H1 (cell line): ENCODE results near the gene ZNF565. TPM values are rescaled to one million over a fixed set of nuclear protein-coding genes. Genes with fewer than 3 reads are reported as not detected.

Source experiments
- CTCF ChIA-PET: fragments of 300-600 bp; sonication (Branson Sonifier 250); formaldehyde crosslinking; loops from one replicate; lab custom pipeline; 2021; ENCODE audit not compliant: partially characterized antibody; lab: Charles Lee
- POLR2A ChIA-PET: fragments of 300-600 bp; sonication (Branson Sonifier 250); formaldehyde crosslinking; loops from one replicate; lab custom pipeline; 2021; ENCODE audit warnings: inconsistent platforms; ENCODE audit not compliant: partially characterized antibody; lab: Charles Lee
- DNase-seq, 2 experiments: peaks; one replicate each; pipeline versions ENCODE4 v3.0.0 to v3.0.0-alpha.2; 2010 to 2022; ENCODE audit warnings: low spot score in 2 of 2, low read depth in 1 of 2, mixed read lengths in 1 of 2
- FAIRE-seq: peaks from 2 replicates; lab custom pipeline; 2011; peaks lifted over from hg19 to GRCh38; lab: Jason Lieb, UNC
- H2AFZ ChIP-seq: 2 replicates; pipeline ENCODE4 v1.8.1; 2012; ENCODE audit warnings: low read length, inconsistent platforms
- H2AK5ac ChIP-seq: 2 replicates; pipeline ENCODE4 v1.6.1; 2013; ENCODE audit warnings: low read depth, low read length
- H2BK120ac ChIP-seq: replicated peaks from 2 replicates; pipeline ENCODE3; 2013; ENCODE audit warnings: low read depth, low read length, inconsistent platforms
- H2BK12ac ChIP-seq: 2 replicates; pipeline ENCODE4 v1.6.1; 2013; ENCODE audit warnings: low read depth, low read length
- H2BK15ac ChIP-seq: 2 replicates; pipeline ENCODE4 v1.6.1; 2013; ENCODE audit warnings: low read length
- H2BK20ac ChIP-seq: 2 replicates; pipeline ENCODE4 v1.6.1; 2013; ENCODE audit warnings: low read length
- H2BK5ac ChIP-seq: 2 replicates; pipeline ENCODE4 v1.6.1; 2013; ENCODE audit warnings: low read depth, low read length
- H3K14ac ChIP-seq: 2 replicates; pipeline ENCODE4 v1.6.1; 2013; ENCODE audit warnings: inconsistent platforms; ENCODE audit not compliant: insufficient read length
- H3K18ac ChIP-seq: 2 replicates; pipeline ENCODE4 v1.6.1; 2013; ENCODE audit warnings: low read length; ENCODE audit errors: extremely low read depth
- H3K23ac ChIP-seq: 2 replicates; pipeline ENCODE4 v1.6.1; 2013; ENCODE audit warnings: inconsistent platforms; ENCODE audit not compliant: insufficient read length
- H3K23me2 ChIP-seq: 2 replicates; pipeline ENCODE4 v1.6.1; 2013; ENCODE audit warnings: low read depth, low read length
- H3K27ac ChIP-seq: 2 replicates; pipeline ENCODE4 v1.6.1; 2011; ENCODE audit warnings: low read depth, low read length, inconsistent platforms
- H3K27me3 ChIP-seq, 4 experiments: replicated peaks in 1 of 4; 1 replicate in 1 of 4; 2 replicates in 3 of 4; pipeline versions ENCODE4 v1.6.1 to v1.8.1; 2011 to 2013; ENCODE audit warnings: low read length in 3 of 4, mild to moderate bottlenecking in 3 of 4, inconsistent platforms in 2 of 4, mixed read lengths in 2 of 4, moderate library complexity in 1 of 4; ENCODE audit not compliant: control insufficient read depth in 3 of 4, insufficient read depth in 3 of 4; ENCODE audit errors: extremely low read depth in 1 of 4
- H3K36me3 ChIP-seq, 4 experiments: 2 replicates each; pipeline versions ENCODE4 v1.6.1 to v1.8.1; 2011 to 2013; ENCODE audit warnings: mild to moderate bottlenecking in 4 of 4, low read length in 3 of 4, moderate library complexity in 2 of 4, control low read depth in 1 of 4, inconsistent platforms in 1 of 4; ENCODE audit not compliant: insufficient read depth in 4 of 4, control insufficient read depth in 2 of 4
- H3K4ac ChIP-seq: replicated peaks from 2 replicates; pipeline ENCODE3; 2013; ENCODE audit warnings: low read length, low read depth, mixed read lengths, inconsistent platforms; ENCODE audit not compliant: insufficient read length
- H3K4me1 ChIP-seq, 4 experiments: replicated peaks in 1 of 4; 1 replicate in 1 of 4; 2 replicates in 3 of 4; pipeline versions ENCODE4 v1.6.1 to v1.8.1; 2011 to 2013; ENCODE audit warnings: low read length in 3 of 4, inconsistent platforms in 2 of 4, mixed read lengths in 1 of 4; ENCODE audit not compliant: insufficient read depth in 4 of 4, control insufficient read depth in 3 of 4
- H3K4me2 ChIP-seq, 2 experiments: 2 replicates each; pipeline versions ENCODE4 v1.6.1 to v1.8.1; 2011 to 2013; ENCODE audit warnings: low read depth in 2 of 2, low read length in 2 of 2, control low read depth in 1 of 2, inconsistent platforms in 1 of 2, mild to moderate bottlenecking in 1 of 2; ENCODE audit not compliant: insufficient read depth in 1 of 2
- H3K4me3 ChIP-seq, 4 experiments: fragments of 200-600, 300-600 bp in 1 of 4; sonication (generic), shearing (Covaris generic), sonication (Bioruptor Twin) in 1 of 4; 2 replicates each; pipeline versions ENCODE4 v1.5.1 to v1.8.1; 2011 to 2016; ENCODE audit warnings: low read length in 4 of 4, low read depth in 3 of 4, control low read depth in 2 of 4, inconsistent platforms in 2 of 4, mild to moderate bottlenecking in 2 of 4, mixed read lengths in 1 of 4, moderate library complexity in 1 of 4; ENCODE audit not compliant: insufficient read depth in 2 of 4; ENCODE audit errors: extremely low read depth in 1 of 4
- H3K56ac ChIP-seq: replicated peaks from 2 replicates; pipeline ENCODE3; 2013; ENCODE audit warnings: low read depth, mild to moderate bottlenecking, mixed read lengths, low read length, inconsistent platforms; ENCODE audit not compliant: insufficient read length
- H3K79me1 ChIP-seq: 2 replicates; pipeline ENCODE4 v1.6.1; 2013; ENCODE audit warnings: low read depth, low read length, control low read depth
- H3K79me2 ChIP-seq, 2 experiments: 2 replicates each; pipeline versions ENCODE4 v1.6.1 to v1.8.1; 2012 to 2013; ENCODE audit warnings: low read length in 2 of 2, mild to moderate bottlenecking in 2 of 2, inconsistent platforms in 1 of 2; ENCODE audit not compliant: insufficient read depth in 2 of 2, control insufficient read depth in 1 of 2
- H3K9ac ChIP-seq, 4 experiments: replicated peaks in 1 of 4; 1 replicate in 1 of 4; 2 replicates in 3 of 4; pipeline versions ENCODE4 v1.6.1 to v1.8.1; 2011 to 2013; ENCODE audit warnings: low read depth in 3 of 4, low read length in 3 of 4, control low read depth in 2 of 4, mild to moderate bottlenecking in 2 of 4, moderate library complexity in 2 of 4, inconsistent platforms in 1 of 4; ENCODE audit errors: extremely low read depth in 1 of 4
- H3K9me3 ChIP-seq, 2 experiments: 2 replicates each; pipeline versions ENCODE4 v1.6.1 to v1.8.1; 2012 to 2013; ENCODE audit warnings: mild to moderate bottlenecking in 2 of 2, moderate library complexity in 2 of 2, control low read depth in 1 of 2, inconsistent platforms in 1 of 2, low read depth in 1 of 2, low read length in 1 of 2, mixed read lengths in 1 of 2; ENCODE audit not compliant: insufficient read depth in 2 of 2
- H4K20me1 ChIP-seq, 2 experiments: replicated peaks in 1 of 2; 2 replicates each; pipeline versions ENCODE3 to v1.8.1; 2011 to 2013; ENCODE audit warnings: inconsistent platforms in 2 of 2, low read length in 2 of 2, mild to moderate bottlenecking in 1 of 2; ENCODE audit not compliant: insufficient read depth in 2 of 2, control insufficient read depth in 1 of 2
- H4K5ac ChIP-seq: 2 replicates; pipeline ENCODE4 v1.6.1; 2013; ENCODE audit warnings: low read length, low read depth, mixed read lengths, inconsistent platforms; ENCODE audit not compliant: insufficient read length
- H4K8ac ChIP-seq: 2 replicates; pipeline ENCODE4 v1.8.0; 2013; ENCODE audit warnings: mild to moderate bottlenecking, moderate library complexity, low read length, inconsistent platforms; ENCODE audit not compliant: insufficient read depth; ENCODE audit errors: extremely low read depth
- H4K91ac ChIP-seq: replicated peaks from 2 replicates; pipeline ENCODE3; 2013; ENCODE audit warnings: low read length, mixed read lengths, inconsistent platforms; ENCODE audit not compliant: insufficient read length
- ASH2L ChIP-seq: fragments of 200-600, 300-600 bp; sonication (generic); IDR thresholded peaks from one replicate; pipeline ENCODE4 v1.7.1; 2017; ENCODE audit warnings: low read length
- BRCA1 ChIP-seq: IDR thresholded peaks from 2 replicates; pipeline ENCODE4 v1.6.1; 2012; ENCODE audit warnings: low read depth, low read length, improper control_type of control experiment
- CEBPB ChIP-seq: IDR thresholded peaks from 2 replicates; pipeline ENCODE4 v1.6.1; 2012; ENCODE audit warnings: low read depth, low read length
- EZH2 ChIP-seq: fragments of 200-600 bp; sonication (generic); IDR thresholded peaks from 2 replicates; pipeline ENCODE4 v1.7.1; 2012; ENCODE audit warnings: low read depth, mild to moderate bottlenecking, moderate library complexity, low read length, inconsistent platforms; ENCODE audit not compliant: severe bottlenecking
- GABPA ChIP-seq: IDR thresholded peaks from 2 replicates; pipeline ENCODE4 v1.6.1; 2011; ENCODE audit warnings: mild to moderate bottlenecking, low read length, moderate library complexity, borderline replicate concordance; ENCODE audit not compliant: insufficient read depth
- NANOG ChIP-seq: IDR thresholded peaks from 2 replicates; pipeline ENCODE4 v1.6.1; 2011; ENCODE audit warnings: low read length, low read depth, mild to moderate bottlenecking, inconsistent platforms; ENCODE audit not compliant: insufficient read depth, poor library complexity, severe bottlenecking
- RFX5 ChIP-seq: IDR thresholded peaks from 2 replicates; pipeline ENCODE4 v1.6.1; 2011; ENCODE audit warnings: low read depth, low read length, improper control_type of control experiment, borderline replicate concordance
- TCF12 ChIP-seq: IDR thresholded peaks from 2 replicates; pipeline ENCODE4 v1.6.1; 2011; ENCODE audit warnings: low read depth, mild to moderate bottlenecking, low read length
- ZNF274 ChIP-seq: IDR thresholded peaks from 2 replicates; pipeline ENCODE4 v1.7.0; 2012; ENCODE audit warnings: low read length, borderline replicate concordance; ENCODE audit errors: extremely low read depth
- WGBS, 2 experiments: shearing (Covaris generic) in 1 of 2; methylation state at CpG; one replicate each; pipeline versions ENCODE4 v1.1.6 to v1.1.7; 2013 to 2015; ENCODE audit warnings: low lambda C conversion rate in 2 of 2, mixed read lengths in 2 of 2, inconsistent platforms in 1 of 2, low coverage in 1 of 2, missing lambda C conversion rate in 1 of 2; ENCODE audit not compliant: insufficient replicate concordance in 2 of 2, insufficient coverage in 1 of 2, insufficient read length in 1 of 2; ENCODE audit errors: extremely low coverage in 1 of 2, missing lambda C conversion rate in 1 of 2; 5-methylcytosine and 5-hydroxymethylcytosine counted together
- polyA plus RNA-seq, 7 experiments: library from polyadenylated mRNA; depleted of rRNA in 3 of 7; stranded (reverse) in 5 of 7; unstranded in 2 of 7; fragments of >200 nt in 5 of 7; fragments of 200-250 nt in 2 of 7; gene quantifications; 1 replicate in 5 of 7; 2 replicates in 1 of 7; 4 replicates in 1 of 7; pipeline versions ENCODE4 v1.2.1 to v1.2.3, GENCODE V29; 2011 to 2013; ENCODE audit warnings: missing spikeins in 2 of 7, mixed read lengths in 2 of 7
- total RNA-seq: library from RNA; stranded (reverse); fragmentation: NEBNext Ultra II Directional; extraction: Animal tissue kit (Norgen Biotek cat#: 25700); gene quantifications from 2 replicates; pipeline ENCODE4 v1.2.1, GENCODE V29; 2021
- TF ChIP-seq, protein P1 (sequence below): IDR thresholded peaks from 2 replicates; pipeline ENCODE4 v1.6.1; 2012; ENCODE audit warnings: inconsistent platforms

ZNF565 gene
- total and polyA plus RNA-seq, 2 of the 8 experiments (the other 6 are each of a cell fraction or from before 2014, with no cell fraction given), result 0.89 to 3.1 TPM

- ChIA-PET CTCF (interaction anchor here (2.3 to 2.9 kb wide), 2 partner anchors 15 to 24 kb away, joined by 5 to 17 read pairs; no protein-coding TSS in a partner anchor), POLR2A (interaction anchor here (1.0 to 4.2 kb wide), 7 partner anchors 9 to 17 kb away, joined by 3 to 29 read pairs (median 7); partner anchors contain the start of gene CAPNS1)
- H2BK15ac ChIP-seq, result no peak overlapping the region
- peaks cover 13% of the 10 kb centered on the region; the same call in 1 of the 2 replicates for H3K23me2 ChIP-seq
- H2BK5ac ChIP-seq, result no peak overlapping the region
- DNase-seq (no peak), FAIRE-seq (no peak)
- peaks cover 0 to 5% (median 0%) of the 10 kb centered on the region in 4 experiments; a peak in 1 of 7 replicates for H3K4me1 ChIP-seq
- no peak overlapping the region for H3K56ac ChIP-seq
- H2BK12ac ChIP-seq, result no peak overlapping the region
- H3K4me3 ChIP-seq, result peak overlapping the region; percentile 17 to 47 (median 38); a peak in 7 of 8 replicates
- H4K91ac ChIP-seq, result no peak overlapping the region
- H3K79me1 ChIP-seq, result no peaks in the 10 kb centered on the region
- H2BK20ac ChIP-seq, result no peak overlapping the region
- 75% methylated on average over 13 of the region's 16 CpGs; no CpG with 5 or more reads in 1 of the 2 experiments for WGBS, 2 experiments
- no peak overlapping the region; the same call in 1 of the 2 replicates for H3K18ac ChIP-seq
- TF ChIP-seq, protein P1, sequence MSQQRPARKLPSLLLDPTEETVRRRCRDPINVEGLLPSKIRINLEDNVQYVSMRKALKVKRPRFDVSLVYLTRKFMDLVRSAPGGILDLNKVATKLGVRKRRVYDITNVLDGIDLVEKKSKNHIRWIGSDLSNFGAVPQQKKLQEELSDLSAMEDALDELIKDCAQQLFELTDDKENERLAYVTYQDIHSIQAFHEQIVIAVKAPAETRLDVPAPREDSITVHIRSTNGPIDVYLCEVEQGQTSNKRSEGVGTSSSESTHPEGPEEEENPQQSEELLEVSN, result no peak
- no peak for TF ChIP-seq GABPA
- no peak for TF ChIP-seq BRCA1
- no peak for TF ChIP-seq RFX5
- no peak for TF ChIP-seq ASH2L
- no peak for TF ChIP-seq CEBPB
- TF ChIP-seq TCF12, result no peak
- TF ChIP-seq NANOG, result no peak
- TF ChIP-seq ZNF274, result no peak
- no peak for TF ChIP-seq EZH2
- peak overlapping the region; percentile 58 to 97; a peak in 3 of 4 replicates for H3K4me2 ChIP-seq
- H2BK120ac ChIP-seq, result no peak overlapping the region
- no peaks in the 10 kb centered on the region for H3K9me3 ChIP-seq
- peaks cover 6 to 27% (median 10%) of the 10 kb centered on the region in 4 experiments; a peak in 6 of 8 replicates for H3K36me3 ChIP-seq
- H4K8ac ChIP-seq, result no peak overlapping the region
- H2AK5ac ChIP-seq, result no peak overlapping the region
- H2AFZ ChIP-seq, result no peak overlapping the region
- H3K27me3 ChIP-seq, result no peaks in the 10 kb centered on the region
- H3K27ac ChIP-seq, result no peak overlapping the region
- no peak overlapping the region for H3K14ac ChIP-seq
- no peak overlapping the region for H3K23ac ChIP-seq
- peaks cover 0 to 8% of the 10 kb centered on the region in 2 experiments for H4K20me1 ChIP-seq
- H3K9ac ChIP-seq, result no peak overlapping the region
- no peak overlapping the region for H3K4ac ChIP-seq
- H3K79me2 ChIP-seq, result no peaks in the 10 kb centered on the region
- H4K5ac ChIP-seq, result no peak overlapping the region
Observed at GRCh38 chr19:36152019-36152351, 62.5 kb downstream of the ZNF565 start.
